NT2/D1 (cell line): ENCODE data around the gene NRXN3.

Experiments
- SUZ12 ChIP-seq: IDR thresholded peaks from 2 replicates; pipeline ENCODE4 v1.6.1; 2011; ENCODE audit not compliant: insufficient read length, insufficient read depth; ENCODE audit errors: extremely low read depth
- ZNF274 ChIP-seq: IDR thresholded peaks from 2 replicates; pipeline ENCODE4 v1.6.1; 2011; ENCODE audit warnings: mild to moderate bottlenecking, low read depth, low read length

GRCh38 chr14:78135450-78135891, 34.7 kb upstream of the NRXN3 start:
- TF ChIP-seq ZNF274 (no peak), SUZ12 (no peak)
